GM23338 (cell line): ENCODE measurements around the gene SLC35F6.

Source experiments
- CTCF ChIP-seq, 2 experiments: fragments of 200-600 bp in 1 of 2; sonication (generic) in 1 of 2; conservative IDR thresholded peaks; 2 replicates each; pipeline versions ENCODE4 v1.5.1 to v1.6.1; 2016 to 2017; ENCODE audit warnings: antibody characterized with exemption in 2 of 2, low read depth in 2 of 2, mild to moderate bottlenecking in 2 of 2, moderate library complexity in 1 of 2
- EZH2 ChIP-seq: fragments of 200-600 bp; sonication (generic); IDR thresholded peaks from one replicate; pipeline ENCODE4 v1.8.0; 2017; ENCODE audit warnings: antibody characterized with exemption, mild to moderate bottlenecking, low read depth; ENCODE audit not compliant: unreplicated experiment
- EZH2phosphoT487 ChIP-seq: fragments of 200-600 bp; sonication (generic); IDR thresholded peaks from one replicate; pipeline ENCODE4 v1.8.1; 2018; ENCODE audit warnings: antibody characterized with exemption; ENCODE audit not compliant: unreplicated experiment
- JUNB ChIP-seq: IDR thresholded peaks from one replicate; pipeline ENCODE4 v1.6.1; 2016; ENCODE audit warnings: antibody characterized with exemption; ENCODE audit not compliant: unreplicated experiment
- POLR2AphosphoS5 ChIP-seq: IDR thresholded peaks from 2 replicates; pipeline ENCODE4 v1.6.1; 2016; ENCODE audit warnings: antibody characterized with exemption, low read depth
- TF ChIP-seq, protein P1 (sequence below): IDR thresholded peaks from one replicate; pipeline ENCODE4 v1.6.1; 2018; ENCODE audit warnings: antibody characterized with exemption; ENCODE audit not compliant: unreplicated experiment

- TF ChIP-seq CTCF (conservative IDR thresholded peaks at IDR 0.05; ENCODE audit: low read depth in 2 of 2) (no peak), POLR2AphosphoS5 (no peak), JUNB (no peak), EZH2phosphoT487 (no peak), EZH2 (no peak)
- TF ChIP-seq, protein P1, sequence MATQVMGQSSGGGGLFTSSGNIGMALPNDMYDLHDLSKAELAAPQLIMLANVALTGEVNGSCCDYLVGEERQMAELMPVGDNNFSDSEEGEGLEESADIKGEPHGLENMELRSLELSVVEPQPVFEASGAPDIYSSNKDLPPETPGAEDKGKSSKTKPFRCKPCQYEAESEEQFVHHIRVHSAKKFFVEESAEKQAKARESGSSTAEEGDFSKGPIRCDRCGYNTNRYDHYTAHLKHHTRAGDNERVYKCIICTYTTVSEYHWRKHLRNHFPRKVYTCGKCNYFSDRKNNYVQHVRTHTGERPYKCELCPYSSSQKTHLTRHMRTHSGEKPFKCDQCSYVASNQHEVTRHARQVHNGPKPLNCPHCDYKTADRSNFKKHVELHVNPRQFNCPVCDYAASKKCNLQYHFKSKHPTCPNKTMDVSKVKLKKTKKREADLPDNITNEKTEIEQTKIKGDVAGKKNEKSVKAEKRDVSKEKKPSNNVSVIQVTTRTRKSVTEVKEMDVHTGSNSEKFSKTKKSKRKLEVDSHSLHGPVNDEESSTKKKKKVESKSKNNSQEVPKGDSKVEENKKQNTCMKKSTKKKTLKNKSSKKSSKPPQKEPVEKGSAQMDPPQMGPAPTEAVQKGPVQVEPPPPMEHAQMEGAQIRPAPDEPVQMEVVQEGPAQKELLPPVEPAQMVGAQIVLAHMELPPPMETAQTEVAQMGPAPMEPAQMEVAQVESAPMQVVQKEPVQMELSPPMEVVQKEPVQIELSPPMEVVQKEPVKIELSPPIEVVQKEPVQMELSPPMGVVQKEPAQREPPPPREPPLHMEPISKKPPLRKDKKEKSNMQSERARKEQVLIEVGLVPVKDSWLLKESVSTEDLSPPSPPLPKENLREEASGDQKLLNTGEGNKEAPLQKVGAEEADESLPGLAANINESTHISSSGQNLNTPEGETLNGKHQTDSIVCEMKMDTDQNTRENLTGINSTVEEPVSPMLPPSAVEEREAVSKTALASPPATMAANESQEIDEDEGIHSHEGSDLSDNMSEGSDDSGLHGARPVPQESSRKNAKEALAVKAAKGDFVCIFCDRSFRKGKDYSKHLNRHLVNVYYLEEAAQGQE = no peak
Observed at GRCh38 chr2:26820932-26821331, 56.8 kb downstream of the SLC35F6 start.
